Loucy (cell line): ENCODE measurements around the gene ARHGAP10.

Experiments used
- EZH2phosphoT487 ChIP-seq: fragments of 200-600 bp; IDR thresholded peaks from 2 replicates; pipeline ENCODE4 v1.6.1; 2018; ENCODE audit warnings: antibody characterized with exemption, mild to moderate bottlenecking, moderate library complexity, borderline replicate concordance
- TF ChIP-seq, protein P1 (sequence below): fragments of 200-600 bp; sonication (generic); conservative IDR thresholded peaks from 2 replicates; pipeline ENCODE4 v1.5.1; 2014; ENCODE audit warnings: mild to moderate bottlenecking, antibody characterized with exemption, low read length

DNA sequence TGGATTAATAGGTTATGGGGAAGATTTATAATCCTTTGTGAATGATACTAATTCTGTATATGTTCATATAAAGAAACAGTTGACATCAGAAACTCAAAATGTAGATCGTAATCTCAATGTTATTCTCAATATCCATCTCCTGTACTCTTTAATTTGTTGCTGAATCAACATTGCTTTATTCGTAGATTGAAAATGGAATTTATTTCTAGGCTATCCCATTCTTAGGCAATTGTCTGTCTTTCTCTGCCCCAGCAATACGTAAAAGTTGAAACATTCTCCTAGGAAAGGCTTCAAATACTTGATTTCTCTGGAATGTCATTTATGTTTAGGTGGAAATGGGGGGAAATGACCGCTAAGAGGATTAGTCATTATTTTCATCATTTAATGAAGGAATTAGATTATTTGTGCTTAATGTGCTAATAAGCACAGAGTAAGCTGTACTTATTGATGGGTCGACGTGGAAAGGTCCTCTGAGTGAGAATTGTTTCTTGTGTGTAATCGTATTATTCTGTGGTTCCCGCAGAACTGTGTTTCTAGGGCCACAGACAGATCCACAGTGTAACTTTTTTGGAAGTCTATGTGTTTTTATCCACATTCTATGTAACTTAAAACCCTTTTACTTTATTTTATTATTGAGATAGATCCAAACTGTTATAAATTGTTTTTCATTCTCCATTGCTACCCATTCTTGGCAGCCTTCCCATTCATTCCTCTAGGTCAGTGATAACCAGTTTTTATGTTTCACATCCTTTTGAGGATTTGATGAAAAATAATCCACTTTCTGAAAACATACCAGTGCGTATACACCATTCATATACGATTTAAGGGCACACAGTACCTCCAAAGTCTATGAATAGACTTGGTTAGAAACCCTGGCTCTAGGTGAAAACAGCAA lies 262.9 kb downstream of the ARHGAP10 start:
- TF ChIP-seq, protein P1, sequence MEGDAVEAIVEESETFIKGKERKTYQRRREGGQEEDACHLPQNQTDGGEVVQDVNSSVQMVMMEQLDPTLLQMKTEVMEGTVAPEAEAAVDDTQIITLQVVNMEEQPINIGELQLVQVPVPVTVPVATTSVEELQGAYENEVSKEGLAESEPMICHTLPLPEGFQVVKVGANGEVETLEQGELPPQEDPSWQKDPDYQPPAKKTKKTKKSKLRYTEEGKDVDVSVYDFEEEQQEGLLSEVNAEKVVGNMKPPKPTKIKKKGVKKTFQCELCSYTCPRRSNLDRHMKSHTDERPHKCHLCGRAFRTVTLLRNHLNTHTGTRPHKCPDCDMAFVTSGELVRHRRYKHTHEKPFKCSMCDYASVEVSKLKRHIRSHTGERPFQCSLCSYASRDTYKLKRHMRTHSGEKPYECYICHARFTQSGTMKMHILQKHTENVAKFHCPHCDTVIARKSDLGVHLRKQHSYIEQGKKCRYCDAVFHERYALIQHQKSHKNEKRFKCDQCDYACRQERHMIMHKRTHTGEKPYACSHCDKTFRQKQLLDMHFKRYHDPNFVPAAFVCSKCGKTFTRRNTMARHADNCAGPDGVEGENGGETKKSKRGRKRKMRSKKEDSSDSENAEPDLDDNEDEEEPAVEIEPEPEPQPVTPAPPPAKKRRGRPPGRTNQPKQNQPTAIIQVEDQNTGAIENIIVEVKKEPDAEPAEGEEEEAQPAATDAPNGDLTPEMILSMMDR: no peak
- no peak for TF ChIP-seq EZH2phosphoT487
